NCI-H2227 (cell line): Measurements from ENCODE around the gene CBFA2T2.
"Not testable (repeated sequence)": the region's sequence is repeated elsewhere in the genome, so short reads cannot be mapped to it uniquely, and the experiment has no call there.

ENCODE experiments used
- DNase-seq: peaks from one replicate; lab custom pipeline; 2025; ENCODE audit not compliant: unreplicated experiment; lab: John Stamatoyannopoulos, UW

CBFA2T2 gene

DNA sequence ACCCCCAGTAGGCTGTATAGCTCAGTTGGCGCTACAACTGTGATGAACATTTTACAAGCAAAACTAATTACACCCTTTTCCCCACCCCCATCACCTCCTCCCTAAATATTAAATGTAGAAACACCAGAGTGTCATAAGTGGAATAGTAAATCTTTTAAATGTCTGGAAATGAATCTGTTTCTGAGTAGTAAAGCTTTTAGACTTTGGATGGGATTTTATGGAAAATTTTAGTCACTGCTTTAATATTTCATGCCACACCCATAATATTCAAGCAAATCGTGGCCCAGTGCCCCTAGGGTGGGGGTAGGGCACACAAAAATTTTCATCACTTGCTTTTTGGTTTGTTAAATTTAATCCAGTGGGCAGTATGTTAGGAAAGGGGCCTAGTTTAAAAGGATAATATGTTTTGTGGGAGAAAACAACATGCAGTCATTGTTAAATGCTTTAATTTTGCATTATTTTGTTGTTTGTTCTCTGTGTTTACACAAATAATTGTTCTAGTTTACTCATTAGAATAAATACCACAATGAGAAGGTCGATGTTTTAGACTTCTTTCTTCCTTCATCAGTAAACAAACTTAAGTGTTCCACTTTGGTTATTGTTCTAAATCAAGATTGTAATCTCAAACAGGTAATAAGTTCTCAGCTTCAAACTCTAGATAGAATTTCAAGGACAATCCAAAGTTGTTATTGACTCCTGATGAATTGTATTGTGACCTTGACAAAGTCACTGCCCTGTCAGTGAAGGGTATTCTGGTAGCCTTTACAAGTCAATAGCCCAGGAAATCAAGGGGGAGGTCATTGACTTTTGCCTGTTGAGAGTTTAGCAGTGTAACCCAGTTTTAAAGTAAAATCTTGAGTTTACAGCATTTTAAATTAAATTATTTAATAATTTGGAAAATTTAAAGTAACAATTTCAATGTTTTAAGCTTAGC lies 79.2 kb downstream of the CBFA2T2 start:
- DNase-seq: no peak

DNA sequence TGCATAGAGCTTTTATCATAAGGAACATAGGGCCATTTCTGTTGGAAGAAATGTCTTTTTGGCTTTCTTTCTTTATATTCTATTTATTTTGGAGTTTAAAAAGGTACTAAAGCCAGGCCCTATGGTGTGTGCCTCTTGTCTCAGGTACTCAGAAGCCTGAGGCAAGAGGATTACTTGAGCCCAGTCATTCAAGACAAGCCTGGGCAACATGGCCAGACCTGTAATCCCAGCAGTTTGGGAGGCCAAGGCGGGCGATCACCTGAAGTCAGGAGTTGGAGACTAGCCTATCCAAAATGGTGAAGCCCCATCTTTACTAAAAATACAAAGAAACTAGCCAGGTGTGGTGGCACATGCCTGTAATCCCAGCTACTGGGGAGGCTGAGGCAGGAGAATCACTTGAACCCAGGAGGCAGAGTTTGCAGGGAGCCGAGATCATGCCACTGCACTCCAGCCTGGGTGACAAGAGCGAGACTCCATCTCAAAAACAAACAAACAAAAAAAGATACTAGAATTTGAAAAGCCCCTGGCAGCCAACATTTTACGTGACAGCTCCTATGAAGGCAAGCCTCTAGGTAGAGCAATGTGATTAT lies 80.0 kb downstream of the CBFA2T2 start:
- no peak for DNase-seq

DNA sequence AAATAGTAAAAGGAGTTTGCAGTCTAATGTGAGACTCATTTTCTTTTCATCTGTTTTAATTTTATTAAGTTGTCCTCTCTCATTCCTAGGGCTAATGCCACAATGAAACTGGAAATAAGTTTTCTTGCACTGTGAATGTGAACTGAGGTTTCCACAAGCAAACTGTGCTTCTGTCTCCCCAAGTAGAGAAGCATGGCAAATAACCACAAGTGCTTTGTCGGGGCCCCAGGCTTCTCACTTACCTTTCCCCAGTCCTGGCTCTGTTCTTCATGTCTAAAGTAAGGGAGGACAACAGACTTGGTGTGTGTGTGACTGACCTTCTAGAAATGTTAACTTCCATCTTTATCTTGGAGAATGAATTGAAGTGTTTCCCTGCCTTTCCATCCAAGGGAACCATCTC lies 80.8 kb downstream of the CBFA2T2 start:
- DNase-seq: no peak

DNA sequence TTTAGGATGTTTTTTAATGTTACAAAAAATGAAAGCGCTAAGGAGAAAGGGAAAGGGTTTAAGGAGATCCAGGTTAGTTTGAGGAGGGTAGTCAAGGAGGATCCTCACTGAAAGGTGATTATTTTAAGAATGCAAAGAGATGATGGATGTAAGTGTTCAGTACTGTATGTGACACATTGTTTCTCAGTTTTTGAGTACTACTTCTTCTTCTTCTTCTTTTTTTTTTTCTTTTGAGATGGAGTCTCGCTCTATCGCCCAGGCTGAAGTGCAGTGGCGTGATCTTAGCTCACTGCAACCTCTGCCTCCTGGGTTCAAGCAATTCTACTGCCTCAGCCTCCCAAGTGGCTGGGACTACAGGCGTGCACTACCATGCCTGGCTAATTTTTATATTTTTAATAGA lies 83.4 kb downstream of the CBFA2T2 start:
- not testable (repeated sequence) for DNase-seq

DNA sequence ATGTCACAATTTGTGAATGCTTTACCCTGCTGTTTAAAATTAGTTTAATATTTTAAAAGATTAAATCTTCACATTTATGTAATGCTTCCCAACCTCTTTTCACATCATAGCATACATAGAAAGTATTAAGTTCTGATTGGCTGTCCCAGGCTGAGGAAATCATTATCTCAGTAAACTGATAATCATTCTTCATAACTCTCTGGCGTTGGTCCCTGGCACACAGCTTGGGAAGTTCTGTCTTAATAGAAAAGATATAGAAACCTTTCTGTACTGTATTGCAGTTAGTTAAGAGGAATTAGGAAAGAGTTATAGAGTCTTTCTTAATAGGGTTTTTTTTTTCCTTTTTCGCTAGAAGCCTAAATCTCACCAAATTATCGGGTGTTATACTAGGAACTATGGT lies 85.4 kb downstream of the CBFA2T2 start:
- no peak for DNase-seq

DNA sequence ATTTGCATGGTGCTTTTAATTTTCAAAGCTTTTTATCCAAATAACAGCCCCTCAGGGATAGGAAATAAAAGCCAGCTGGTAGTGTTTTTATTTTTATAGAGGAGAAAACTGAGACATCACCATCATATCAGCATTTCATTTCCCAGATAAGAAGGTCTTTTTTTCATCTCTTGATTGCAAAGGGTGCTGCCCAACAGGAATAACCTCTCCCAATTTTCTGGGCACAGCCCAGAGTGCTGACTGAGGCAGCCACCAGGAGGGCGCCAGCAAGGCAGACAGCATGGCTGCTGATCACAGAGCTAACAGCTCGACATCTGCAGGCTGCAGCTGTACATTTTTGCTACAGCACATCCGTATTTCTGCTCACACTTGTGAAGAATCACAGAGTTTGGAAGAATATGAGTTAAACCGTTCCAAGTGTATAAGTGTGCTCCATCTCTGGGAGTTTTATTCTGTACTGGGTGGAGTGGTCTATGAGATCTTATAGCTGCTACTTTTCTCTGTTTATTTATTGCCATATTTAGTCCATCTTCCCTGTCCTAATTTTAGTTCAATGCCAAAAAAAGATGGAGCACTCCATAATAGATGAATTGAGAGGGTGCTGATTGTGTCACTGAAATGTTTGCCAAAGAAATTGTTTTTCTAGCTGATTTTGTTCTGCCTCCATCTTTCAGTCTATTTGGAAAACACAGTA lies 86.7 kb downstream of the CBFA2T2 start:
- DNase-seq: no peak

DNA sequence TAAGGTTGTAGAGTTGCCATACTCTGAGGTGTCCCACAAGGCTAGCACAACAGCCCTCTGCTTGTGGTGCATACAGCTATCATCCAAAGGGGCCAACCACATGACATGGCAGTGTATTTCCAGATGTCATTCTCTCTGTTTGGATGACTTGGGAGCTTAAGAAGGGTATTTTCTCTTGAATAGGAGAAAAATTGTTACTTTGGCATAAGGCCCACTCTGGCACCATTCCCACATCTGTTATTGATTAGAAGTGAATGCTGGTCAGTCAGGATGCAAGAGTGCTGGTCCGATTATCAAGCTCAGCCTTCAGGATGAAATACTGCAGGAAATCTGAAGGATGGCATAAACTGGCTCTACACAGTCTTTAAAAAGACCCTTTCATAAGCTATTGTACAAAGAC lies 88.6 kb downstream of the CBFA2T2 start:
- no peak for DNase-seq

DNA sequence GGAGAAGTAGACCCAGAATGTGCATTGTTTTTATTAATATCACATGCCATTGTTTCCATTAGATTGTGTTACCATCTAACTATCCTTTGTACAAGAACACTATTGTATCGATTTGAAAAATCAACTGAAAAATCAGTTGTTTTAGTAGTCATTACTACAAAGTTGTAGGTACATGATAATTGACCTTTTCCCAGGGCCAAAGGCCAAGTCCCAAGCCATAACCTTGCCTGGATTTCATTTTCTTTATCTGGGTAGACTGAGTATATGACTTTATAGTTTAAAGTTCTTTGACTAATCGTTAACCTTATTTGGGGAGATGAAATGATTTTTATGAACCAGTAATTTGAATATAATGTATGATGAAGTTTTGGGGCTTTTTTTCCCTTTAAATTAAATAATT lies 93.2 kb downstream of the CBFA2T2 start:
- no peak for DNase-seq

DNA sequence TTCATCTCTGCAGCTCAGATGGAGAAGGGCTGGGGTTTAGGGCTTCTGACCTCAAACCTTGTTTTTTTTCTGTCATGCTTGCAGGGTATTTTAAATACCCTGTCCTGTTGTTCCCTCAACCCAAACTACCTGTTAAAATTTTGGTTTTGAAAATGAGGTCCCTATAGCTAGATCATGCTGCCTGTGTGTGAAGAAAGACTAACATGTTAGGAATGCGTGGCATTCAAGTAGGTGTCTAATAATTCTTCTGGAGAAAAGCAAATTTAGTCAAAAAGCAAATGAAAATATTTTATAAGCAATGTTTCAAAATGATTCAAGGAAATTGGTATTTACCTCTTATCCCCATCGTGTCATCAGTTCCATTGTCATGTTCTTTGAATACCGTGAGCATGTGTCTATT lies 95.1 kb downstream of the CBFA2T2 start:
- no peak for DNase-seq

DNA sequence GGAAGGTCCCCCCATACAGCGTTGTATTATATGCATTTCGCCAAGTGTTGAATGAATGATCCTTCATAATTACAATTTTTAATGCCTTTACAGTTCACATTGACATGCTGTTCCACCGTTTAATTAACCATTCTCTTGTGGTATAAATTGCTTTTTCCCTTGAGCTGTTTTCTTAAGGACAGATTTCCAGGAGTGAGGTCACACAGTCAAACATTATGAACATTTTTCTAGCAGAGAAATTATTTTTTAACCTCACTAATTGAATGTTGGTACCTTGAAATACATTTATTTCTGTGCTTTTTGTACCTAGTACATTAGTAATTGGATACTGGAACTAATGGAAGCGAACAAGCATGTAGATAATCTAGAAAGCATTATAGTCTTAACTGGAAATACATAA lies 95.5 kb downstream of the CBFA2T2 start:
- no peak for DNase-seq

DNA sequence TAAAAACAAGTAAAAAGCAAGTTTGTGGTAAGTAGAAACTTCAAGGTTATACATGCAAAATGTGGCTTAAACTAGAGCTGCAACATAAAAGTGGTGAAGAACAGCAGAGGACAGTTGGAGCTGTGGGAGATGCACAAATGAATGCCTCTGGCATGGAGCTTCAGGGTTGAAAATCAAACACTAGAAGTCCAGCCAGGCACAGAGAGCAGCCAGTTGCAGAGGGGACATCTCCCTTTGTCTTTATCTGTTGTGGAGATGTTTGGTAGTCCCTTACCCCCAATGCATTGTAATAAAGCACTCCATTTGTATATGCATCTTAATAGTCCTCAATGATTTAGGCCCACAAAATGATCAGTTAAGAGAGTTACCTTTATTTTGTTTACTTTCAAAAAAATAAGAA lies 99.2 kb downstream of the CBFA2T2 start:
- no peak for DNase-seq

DNA sequence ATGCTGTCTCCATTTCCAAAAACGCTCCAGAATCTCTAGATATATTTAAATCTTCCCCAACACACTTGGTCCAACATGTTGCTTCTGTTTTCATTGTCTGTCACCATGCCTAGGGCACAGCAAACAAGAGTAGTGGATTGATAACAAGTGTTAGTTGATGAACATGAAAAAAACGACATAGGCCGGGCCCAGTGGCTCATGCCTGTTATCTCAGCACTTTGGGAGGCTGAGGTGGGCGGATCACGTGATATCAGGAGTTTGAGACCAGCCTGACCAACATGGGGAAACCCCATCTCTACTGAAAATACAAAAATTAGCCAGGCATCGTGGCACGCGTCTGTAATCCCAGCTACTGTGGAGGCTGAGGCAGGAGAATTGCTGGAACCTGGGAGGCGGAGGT lies 102.0 kb downstream of the CBFA2T2 start:
- not testable (repeated sequence) for DNase-seq

DNA sequence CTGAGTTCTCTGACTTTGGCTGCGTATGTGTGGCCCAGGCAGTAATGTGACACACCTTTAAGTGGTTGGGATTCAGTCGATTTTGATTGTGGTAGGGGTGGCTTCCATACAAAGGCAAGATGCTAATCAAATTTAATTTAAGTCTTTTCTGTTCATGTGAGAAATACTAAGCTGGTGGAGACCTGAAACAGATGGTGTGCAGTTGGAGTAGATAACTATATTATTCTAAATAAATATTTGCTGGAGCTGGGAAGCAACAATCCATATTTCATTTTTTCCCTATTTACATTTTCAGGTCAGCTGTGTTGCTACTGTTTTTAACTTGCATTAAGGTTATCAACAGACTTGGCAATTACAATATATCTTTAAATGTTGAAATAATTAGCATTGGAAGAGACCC lies 104.8 kb downstream of the CBFA2T2 start:
- DNase-seq: no peak

DNA sequence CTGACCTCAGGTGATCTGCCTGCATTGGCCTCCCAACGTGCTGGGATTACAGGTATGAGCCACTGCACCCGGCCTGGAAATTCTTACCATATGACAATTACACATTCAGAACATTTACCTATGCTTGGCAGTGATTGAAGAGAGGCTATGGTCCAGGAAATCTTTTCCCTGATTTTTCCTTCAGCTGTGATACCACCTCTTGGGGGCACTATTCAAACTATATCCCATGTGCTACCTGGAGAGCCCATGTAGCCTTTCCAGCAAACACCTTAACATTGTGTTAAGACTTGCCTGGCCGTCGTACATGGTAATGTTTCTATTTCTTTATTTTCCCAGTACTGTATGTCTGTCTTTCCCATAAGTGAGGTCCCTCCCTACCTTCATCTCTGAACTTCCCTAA lies 110.5 kb downstream of the CBFA2T2 start:
- DNase-seq: no peak

DNA sequence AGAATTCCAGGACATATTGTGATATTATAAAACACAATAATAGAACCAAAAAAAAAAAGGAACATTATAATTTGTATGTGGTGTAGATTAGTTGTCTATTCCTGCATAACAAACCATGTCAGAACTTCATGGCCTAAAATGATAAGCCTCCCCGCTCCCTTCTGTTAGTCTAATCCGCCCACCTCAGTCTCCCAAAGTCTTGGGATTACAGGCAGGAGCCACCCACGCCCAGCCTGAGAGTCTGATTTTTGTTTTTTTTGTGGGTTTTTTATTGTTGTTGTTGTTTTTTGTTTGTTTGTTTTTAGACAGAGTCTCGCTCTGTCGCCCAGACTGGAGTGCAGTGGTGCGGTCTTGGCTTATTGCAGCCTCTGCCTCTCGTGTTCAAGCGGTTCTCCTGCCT lies 111.1 kb downstream of the CBFA2T2 start:
- DNase-seq: no peak

DNA sequence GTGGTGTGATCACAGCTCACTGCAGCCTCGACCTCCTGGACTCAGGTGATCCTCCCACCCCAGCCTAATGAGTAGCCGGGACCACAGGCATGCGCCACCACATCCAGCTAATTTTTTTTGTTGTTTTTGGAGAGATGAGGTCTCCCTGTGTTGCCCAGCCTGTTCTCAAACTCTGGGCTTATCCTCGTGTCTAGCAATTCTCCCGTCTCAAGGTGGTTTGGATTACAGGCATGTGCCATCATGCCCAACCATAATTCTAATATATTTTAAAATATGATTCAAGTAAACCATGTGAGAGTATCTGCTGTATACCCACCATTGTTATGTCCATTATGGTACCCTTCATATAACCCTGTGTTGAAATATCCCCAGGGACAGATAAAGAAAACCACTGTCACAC lies 112.0 kb downstream of the CBFA2T2 start:
- DNase-seq: no peak

DNA sequence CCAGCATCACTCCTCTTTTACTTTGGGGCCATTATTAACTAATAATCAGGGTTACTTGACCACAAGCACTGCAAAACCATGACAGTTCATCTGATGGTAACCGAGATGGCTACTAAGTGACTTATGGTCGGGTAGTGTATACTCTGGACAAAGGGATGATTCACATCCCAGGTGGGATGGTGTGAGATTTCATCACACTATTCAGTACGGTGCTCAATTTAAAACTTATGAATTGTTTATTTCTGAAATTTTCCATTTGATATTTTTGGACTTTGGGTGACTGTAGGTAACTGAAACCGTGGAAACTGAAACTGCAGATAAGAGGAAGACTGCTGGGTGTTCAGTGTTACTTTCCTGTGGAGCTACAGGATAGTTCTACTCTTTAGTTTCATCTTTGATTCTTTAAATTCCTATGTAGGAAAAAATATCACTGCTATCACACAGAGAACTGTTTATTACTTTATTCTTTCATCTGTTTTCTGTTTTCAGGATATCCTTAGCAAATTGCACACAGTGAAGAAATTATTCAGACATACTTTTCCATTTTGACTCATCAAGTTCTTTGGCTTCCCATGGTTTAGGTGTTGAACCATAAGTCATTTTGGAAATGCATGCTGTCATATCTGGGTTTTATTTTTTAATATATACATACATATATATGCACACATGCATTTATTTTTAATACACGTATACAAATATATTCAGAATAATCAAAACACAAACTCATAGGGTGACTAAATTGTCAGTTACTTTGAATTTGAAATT lies 113.1 kb downstream of the CBFA2T2 start:
- no peak for DNase-seq

DNA sequence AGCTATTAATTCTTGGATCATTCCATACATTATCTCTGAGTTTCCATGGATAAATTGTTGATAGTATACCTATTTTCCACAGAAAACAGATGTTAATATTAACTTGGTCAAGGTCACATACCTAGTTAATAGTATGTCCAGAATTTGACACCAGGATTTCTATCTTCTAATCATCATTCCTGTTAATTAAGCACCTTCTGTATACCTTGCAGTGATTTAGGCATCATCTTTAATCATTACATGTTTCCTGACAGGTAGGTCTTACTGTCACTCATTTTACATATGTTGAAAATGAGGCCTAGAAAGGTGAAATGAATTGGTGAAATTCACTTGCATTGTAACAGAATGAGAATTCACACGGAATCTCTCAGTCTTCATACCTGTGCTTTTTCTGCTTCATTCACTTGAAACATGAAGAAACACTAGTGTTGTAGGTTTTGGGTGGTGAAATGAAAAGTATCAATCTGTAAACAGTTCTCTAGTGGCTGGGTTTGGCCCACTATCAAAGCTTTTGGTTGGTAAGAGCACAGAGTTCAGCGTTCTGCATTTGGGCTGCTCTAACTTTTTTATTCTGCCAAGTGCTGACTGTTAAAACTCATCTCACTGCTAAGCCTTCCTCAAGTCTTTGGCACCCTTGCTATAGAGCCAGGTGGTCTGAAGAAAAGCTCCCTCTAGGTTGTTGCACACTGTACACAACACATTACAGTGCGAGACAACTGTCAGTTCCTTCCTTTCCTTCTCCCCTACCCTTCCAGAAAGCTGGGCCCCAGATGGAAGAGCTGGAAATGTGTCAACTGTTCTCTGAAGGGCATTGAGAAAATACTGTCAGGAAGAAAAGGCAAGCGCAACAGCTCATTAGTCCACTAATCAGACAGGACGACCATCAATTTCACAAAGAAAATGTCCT lies 114.4 kb downstream of the CBFA2T2 start:
- no peak for DNase-seq

DNA sequence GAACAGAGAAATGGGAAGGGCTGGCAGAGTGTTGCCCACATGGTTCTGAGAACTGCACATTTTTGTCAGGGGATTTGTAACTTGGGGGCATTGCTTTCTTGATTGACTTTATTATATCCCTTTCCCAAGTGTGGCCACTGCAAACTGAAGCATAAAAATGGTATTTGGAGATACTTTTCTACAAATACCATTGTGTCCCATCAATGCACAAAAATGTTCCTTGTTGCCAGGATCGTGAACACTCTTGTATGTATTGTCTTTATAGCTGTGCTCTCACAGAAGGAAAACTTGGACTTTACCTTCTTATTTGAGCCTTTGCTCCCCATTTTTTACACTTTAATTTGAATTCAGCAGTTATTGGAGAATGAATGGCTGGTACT lies 115.1 kb downstream of the CBFA2T2 start:
- no peak for DNase-seq

DNA sequence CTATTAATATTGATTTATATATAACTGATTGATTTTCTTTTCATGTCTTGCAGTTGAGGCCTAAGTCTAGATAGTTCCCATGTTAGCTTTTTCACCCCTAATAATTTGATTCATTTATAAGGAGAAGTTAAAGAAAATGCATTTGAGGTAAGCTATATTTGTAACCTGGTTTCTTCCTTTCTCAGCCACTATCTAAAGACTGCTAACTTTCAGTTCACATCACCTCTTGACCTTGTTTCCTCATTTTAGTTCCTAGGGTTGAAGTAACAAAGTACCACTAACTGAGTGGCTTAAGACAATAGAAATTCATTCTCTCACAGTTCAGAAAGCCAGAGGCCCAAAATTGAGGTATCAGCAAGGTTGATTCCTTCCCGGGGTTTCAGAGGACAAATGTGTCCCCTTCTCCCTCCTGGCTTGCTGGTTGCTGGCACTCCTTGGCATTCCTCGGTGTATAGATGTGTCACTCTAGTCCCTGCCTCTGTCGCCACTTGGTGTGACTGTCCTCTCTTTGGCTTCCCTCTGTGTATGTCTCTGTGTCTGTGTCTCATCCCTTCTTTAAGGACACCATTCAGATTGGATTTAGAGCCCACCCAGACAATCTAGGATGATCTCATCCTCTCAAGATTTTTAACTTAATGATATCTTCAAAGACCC lies 116.3 kb downstream of the CBFA2T2 start:
- DNase-seq: no peak
